Endothelial cell of umbilical vein (primary cell): ENCODE measurements around the gene RASL10A.

Experiments
- EZH2 ChIP-seq: IDR thresholded peaks from 2 replicates; pipeline ENCODE4 v1.6.1; 2012; ENCODE audit warnings: borderline replicate concordance, low read depth, mild to moderate bottlenecking, moderate library complexity, low read length, inconsistent platforms; ENCODE audit not compliant: severe bottlenecking
- FOS ChIP-seq: IDR thresholded peaks from 2 replicates; pipeline ENCODE4 v1.6.1; 2011; ENCODE audit warnings: mild to moderate bottlenecking, low read length, moderate library complexity, borderline replicate concordance; ENCODE audit not compliant: insufficient read depth
- GATA2 ChIP-seq: IDR thresholded peaks from 2 replicates; pipeline ENCODE4 v1.7.0; 2011; ENCODE audit warnings: low read depth, mild to moderate bottlenecking, moderate library complexity, mixed read lengths, low read length; ENCODE audit not compliant: insufficient read length, insufficient read depth
- JUN ChIP-seq: IDR thresholded peaks from 2 replicates; pipeline ENCODE4 v1.6.1; 2011; ENCODE audit warnings: borderline replicate concordance, low read depth; ENCODE audit not compliant: insufficient read length, insufficient read depth
- POLR2A ChIP-seq: IDR thresholded peaks from 2 replicates; pipeline ENCODE4 v1.6.1; 2012; ENCODE audit warnings: low read depth, mild to moderate bottlenecking, control low read depth, low read length
- TF ChIP-seq, protein P1 (sequence below), 2 donors: IDR thresholded peaks; 1 replicate in 1 of 2; 2 replicates in 1 of 2; pipeline ENCODE4 v1.5.1; 2011; ENCODE audit warnings: low read length in 2 of 2, mild to moderate bottlenecking in 2 of 2, moderate library complexity in 2 of 2, control low read depth in 1 of 2, inconsistent platforms in 1 of 2, low read depth in 1 of 2; ENCODE audit not compliant: insufficient read depth in 1 of 2; ENCODE audit errors: extremely low read depth in 1 of 2

DNA sequence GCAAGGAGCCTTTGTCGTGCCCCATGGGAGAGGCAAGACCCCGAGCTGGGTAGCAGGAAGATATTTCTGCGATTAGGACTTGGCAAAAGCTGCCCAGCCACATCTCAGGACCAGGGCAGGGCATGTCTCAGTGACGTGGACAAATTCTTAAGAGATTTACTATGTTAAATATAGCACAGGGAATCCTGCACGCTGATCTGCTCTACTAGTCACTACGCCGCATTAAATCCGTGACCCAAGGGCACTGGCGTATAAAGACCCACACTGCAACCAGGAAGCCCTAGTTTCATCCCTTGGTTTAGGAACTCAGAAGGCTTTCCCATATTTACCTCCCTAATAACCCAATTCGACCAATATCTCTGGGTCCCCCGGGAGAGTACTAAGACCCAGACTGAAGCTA lies 37.8 kb upstream of the RASL10A start:
- TF ChIP-seq, protein P1, sequence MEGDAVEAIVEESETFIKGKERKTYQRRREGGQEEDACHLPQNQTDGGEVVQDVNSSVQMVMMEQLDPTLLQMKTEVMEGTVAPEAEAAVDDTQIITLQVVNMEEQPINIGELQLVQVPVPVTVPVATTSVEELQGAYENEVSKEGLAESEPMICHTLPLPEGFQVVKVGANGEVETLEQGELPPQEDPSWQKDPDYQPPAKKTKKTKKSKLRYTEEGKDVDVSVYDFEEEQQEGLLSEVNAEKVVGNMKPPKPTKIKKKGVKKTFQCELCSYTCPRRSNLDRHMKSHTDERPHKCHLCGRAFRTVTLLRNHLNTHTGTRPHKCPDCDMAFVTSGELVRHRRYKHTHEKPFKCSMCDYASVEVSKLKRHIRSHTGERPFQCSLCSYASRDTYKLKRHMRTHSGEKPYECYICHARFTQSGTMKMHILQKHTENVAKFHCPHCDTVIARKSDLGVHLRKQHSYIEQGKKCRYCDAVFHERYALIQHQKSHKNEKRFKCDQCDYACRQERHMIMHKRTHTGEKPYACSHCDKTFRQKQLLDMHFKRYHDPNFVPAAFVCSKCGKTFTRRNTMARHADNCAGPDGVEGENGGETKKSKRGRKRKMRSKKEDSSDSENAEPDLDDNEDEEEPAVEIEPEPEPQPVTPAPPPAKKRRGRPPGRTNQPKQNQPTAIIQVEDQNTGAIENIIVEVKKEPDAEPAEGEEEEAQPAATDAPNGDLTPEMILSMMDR (IDR thresholded peaks at IDR 0.05; ENCODE audit: extremely low read depth in 1 of 2, insufficient read depth in 1 of 2, low read depth in 1 of 2, low read length in 2 of 2) = no peak
- TF ChIP-seq POLR2A (no peak), FOS (no peak), JUN (no peak), EZH2 (no peak), GATA2 (no peak)
